ENCODE measurements around the gene SEMA7A.
"Not testable (repeated sequence)": the region's sequence is repeated elsewhere in the genome, so short reads cannot be mapped to it uniquely, and the experiment has no call there.

Gene SEMA7A

DNA sequence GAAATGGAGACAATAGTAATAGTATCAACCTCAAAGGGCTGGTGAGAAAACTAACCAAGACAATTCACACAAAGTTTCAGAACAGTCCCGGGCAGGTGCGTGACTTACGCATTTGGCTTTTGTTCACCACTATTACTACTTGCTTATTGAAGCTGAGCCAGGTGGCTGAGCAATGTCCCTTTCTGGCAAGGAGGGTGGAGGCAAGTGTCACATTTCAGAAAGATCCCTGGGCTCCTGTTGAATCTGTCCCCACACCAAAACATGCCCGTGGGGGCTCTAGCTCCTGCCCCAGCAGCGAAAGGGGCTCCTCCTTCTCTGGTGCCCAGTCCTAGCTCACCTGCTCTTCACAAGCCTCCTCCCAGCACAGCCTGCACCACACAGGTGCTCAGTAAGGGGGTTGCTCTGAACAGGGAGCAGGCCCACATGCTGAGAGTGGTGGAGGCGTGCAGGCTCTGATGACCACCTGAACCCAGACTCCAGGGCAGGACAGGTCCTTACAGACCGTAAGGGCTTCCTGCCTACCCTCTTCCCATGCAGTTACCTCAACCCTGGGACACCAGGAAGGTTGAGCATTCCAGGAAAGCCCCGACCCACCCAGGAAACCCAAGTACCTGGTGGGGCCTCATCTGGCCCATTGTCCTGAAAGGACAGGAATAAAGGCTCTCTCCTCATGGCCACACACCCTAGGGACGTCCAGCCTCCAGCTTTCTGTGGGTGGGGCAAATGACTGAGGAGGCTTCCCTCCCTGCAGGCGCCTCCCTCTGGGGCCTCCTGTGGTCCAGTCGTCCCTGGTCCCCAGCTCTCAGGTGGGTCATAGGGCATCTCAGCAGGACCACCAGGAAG, 32.6 kb downstream of the SEMA7A start:
- no peak for DNase-seq

DNA sequence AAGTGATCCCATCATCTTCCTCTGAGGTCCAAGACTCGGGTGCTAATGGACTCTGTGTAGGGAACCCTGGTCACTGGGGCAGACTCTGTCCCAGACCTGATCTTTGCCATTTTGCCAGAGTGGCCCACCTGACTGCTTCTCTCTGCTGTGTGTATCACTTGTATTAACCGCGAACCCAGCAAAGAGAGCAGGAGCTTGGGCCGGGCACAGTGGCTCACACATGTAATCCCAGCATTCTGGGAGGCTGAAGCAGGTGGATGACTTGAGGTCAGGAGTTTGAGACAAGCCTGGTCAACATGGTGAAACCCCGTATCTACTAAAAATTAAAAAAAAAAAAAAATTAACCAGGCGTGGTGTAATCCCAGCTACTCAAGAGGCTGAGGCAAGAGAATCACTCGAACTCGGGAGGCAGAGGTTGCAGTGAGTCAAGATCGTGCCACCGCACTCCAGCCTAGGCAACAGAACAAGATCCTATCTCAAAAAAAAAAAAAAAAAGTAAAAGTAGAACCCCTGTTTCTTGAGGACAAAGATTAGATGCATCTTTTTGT, 33.4 kb downstream of the SEMA7A start:
- DNase-seq, result no peak

DNA sequence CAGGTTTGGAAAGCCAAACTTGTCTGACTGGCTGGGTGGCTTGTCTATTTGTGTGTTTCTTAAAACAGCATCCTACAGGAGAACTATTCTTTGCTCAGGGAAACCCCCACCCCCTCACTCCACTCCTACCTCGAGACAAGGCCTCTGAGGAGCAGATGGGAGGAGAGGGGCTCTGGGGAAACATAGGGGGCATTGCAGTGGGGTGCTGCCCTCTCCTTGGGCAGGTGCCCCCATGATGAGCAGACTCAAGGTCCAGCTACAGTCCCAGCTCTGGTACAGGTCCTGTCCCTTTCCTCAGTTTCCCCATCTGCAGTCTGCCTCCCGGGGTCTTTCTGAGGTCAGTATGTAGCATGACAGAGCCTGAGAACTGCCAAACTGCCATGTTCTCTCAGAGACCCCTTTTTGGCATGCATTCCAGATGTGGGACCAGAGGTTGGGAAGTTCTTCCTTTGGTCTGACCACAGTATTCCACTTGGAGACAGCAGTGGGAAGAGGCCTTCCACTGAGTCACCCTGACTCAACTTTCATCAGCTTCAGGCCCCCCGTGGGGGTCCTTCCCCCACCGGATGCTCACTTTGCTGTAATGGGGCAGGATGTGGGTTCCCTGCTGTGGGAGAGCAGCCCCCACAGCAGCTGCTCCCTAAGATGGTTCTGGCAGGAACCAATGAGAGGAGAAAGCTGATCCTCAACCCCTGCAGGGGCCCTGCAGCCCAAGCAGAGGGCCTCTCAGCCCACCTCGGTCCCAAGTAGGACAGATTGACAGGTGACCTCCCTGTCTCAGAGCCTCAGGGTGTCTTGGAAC, 34.0 kb downstream of the SEMA7A start:
- no peak for DNase-seq

DNA sequence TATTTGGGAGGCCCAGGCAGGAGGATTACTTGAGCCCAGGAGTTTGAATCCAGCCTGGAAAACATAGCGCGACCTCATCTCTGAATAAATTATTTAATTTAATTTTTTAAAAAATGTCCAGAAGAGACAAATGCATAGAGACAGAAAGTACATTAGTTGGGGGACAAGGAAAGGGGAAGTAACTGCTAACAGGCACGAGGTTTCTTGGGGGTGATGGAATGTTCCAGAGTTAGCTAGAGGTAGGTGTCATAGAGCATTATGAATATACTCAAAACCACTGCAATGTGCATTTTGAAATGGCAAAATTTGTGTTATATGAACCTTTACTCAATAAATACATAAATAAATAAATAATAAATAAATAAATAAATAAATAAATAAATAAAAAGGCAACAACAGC, 34.7 kb downstream of the SEMA7A start:
- no peak for DNase-seq

DNA sequence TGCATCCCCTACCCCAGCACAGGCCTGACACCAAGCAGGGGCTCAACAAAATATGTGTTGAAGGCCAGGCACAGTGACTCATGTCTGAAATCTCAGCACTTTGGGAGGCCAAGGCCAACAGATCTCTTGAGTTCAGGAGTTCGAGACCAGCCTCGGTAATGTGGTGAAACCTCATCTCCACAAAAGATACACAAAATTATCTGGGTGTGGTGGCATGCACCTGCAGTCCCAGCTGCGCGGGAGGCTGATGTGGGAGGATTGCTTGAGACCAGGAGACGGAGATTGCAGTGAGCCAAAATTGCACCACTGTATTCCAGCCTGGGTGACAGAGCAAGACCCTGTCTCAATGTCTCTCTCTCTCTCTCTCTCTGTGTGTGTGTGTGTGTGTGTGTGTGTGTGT, 35.6 kb downstream of the SEMA7A start:
- no peak for DNase-seq

DNA sequence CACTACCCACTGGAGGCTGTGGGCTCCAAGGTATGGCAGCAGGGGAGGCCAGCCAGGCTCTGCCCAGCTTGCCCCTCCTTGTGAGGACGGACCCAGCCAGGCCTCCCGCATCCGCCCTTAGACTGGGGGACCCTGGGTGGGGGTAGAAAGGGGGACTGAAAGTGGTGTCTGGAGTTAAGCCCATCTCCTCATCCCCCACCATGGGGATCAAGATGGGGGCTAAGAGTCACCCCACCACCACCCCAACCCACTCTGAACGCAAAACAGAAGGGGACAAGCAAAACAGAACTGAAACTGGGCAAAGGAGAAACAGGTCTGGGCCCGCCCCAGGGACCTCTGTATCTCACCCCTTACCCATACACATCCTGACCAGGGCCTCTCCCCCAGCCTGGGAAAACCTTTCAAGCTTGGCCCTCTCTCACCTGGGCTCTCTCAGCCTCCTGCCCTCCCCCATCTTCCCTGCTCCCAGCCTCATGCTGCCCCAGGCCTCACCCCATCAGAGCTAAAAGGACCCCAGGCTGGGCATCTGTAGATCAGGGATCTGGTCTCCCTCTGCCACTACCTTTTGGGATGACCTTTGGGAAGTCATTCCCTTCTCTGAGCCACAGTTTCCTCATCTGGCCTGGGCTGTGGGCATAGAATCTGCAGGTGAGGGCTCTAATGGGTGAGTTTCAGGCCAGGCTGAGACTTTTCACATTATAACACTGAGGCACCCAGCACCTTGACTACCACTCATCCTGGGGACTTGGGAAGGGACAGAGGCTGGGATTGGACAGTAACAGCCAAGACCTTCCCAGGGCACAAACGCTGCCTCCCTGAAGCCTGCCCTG, 36.3 kb downstream of the SEMA7A start:
- no peak for DNase-seq

DNA sequence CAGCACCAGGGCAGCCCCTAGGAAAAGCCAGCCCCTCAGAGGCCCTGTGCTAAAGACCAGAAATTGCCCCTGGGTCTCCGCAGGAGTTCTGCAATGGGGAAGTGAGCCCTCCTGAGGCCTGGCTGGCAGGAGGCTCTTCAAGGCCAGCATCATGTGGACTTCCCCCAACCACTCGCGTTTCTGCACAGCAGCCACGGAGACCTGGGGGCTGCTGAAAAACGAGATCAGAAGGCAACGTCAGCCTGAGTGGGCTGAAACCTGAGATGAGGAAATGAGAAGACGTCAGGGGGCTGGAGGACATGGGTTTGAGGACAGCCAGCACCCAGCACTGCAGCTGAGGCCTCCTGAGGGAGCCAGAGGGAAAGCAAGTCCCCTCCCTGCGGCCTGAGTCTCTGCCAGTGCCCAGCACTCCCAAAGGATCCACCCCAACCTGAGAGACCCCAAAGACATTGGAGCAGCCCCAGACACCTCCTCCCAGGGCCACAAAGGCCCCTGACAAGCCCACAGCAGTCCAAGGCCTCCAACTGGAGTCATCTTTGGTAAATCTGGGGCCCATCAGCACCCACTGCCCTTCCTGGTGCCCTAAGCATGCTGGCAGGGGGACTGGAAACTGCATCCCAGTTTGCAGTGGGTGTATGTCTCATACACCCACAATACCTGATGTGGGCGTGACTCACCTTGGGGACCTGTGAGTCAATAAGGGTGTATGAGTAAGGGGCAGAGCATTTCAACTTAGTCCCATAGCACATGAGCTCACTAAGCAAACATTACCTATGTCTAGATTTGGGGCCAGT, 37.1 kb downstream of the SEMA7A start:
- peak in 6 of 56 donors; percentile 12 to 38 (median 24) for DNase-seq

DNA sequence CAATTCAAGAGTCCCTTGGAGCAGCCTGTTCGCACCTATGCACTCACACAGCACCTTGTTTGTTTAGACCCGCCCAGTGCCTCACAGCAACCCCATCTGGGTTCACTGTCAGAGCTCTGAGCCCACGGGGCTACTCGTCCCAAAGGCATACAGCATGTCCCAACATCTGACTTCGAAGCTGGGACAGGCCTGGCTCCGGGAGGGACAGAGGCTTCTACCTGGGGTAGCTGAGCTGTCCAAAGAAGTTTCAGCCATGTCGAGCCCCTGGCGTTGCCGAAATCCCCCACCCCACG, 37.7 kb downstream of the SEMA7A start:
- DNase-seq, result no peak

DNA sequence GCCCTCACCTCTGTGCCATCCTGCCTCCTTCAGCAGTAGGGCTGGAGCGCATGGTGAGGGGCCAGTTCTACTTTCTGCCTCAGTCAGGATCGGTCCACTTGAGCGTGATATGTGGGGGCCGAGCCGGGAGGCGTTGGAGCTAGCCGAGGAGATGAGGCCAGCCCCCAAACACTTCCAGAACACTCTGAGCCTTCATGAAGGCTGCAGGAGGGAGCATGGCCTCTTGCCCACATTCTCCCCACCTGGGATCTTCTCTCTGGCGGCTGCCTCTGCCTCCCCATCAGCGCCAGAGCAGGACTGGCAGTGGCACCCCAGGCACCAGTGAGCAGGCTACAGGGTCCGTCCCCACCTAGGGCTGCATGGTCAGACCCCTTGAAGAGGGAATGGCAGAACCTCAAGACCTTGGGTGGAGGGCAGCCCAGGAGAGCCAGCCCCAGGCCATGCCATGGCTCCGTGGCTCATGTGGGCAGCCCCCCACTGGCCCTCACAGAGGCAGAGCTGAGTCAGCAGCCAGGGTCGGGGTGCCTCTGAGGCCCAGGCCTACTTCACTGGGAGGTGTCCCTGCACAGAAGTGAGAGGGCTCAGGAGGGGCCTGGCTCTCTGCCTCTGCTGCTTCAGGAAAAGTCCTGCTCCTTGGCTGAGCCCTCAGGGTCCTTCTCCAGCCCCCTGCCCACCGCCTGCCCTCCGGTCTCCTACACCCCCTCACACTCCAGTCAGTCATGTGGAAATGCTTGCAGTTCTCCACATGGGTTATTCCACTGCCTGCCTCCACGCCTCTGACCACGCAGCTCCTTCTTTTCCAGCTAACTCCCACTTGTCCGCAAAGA, 38.2 kb downstream of the SEMA7A start:
- DNase-seq, result no peak

DNA sequence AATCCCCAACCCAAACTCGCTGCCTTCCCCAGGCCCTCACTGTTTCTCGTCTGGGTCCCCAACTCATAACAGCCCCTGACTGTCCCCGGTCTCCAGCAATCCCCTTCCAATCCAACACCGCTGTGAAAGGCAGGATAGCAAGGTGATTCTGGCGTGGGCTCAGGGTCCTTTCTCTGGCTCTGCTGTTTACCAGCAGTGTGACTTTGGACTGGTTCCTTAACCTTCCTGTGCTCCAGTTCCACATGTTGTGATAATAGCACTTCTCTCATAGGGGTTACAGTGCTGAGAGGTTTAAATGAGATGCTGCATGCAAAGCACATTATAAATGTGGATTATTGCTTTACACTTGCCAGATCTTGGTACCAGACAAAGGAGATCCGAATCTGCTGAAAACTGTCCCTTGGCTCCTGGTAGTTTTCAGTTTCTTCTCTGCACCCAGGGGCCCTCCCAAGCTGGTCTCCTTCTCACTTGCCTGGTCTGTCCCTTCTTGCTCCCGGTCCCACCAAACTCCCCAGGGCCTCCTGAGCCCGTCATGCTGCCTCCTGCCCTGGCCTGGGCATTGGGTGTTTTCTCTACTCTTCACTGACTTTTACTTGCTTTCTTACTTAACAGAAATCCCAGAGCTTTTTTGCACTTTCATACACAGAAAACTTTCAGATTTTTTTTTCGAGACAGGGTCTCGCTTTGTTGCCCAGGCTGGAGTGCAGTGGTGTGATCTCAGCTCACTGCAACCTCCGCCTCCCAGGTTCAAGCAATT, 39.5 kb downstream of the SEMA7A start:
- no peak for DNase-seq

DNA sequence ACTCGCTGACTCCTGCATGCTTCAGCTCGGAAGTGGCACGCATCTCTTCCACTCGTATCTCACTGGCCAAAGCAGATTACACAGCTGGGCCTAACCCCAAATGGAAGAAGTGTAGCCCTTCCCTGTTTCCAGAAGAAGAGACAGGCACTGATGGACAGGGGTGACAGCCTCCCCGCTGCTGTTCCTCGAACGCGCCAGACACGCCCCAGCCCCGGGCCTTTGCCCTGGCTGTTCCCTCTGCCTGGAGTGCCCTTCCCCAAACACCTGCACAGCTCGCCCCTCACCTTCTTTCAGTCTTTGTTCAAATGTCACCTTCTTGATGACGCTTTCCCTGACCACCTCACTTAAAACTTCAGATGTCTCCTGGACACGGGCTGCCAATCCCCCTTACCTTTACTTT, 40.3 kb downstream of the SEMA7A start:
- DNase-seq, result no peak

DNA sequence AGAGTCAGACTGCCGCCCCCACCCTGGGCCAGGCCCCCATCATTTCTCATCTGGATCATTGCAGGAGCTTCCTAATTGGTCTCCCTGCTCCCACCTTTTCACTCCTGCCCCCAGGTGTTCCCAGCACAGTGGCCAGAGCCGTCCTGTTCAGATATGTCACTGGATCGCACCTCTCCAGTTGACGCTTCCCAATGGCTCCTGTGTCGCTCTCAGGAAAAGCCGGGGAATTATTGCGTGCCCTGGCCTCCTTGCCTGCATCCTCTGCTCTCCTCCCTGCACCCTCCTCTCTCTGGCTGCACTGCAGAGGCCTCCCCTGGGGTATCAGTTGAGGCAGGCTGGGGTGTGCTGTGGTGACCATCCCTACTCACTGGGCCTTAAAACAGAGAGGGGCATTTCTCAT, 40.9 kb downstream of the SEMA7A start:
- no peak for DNase-seq

DNA sequence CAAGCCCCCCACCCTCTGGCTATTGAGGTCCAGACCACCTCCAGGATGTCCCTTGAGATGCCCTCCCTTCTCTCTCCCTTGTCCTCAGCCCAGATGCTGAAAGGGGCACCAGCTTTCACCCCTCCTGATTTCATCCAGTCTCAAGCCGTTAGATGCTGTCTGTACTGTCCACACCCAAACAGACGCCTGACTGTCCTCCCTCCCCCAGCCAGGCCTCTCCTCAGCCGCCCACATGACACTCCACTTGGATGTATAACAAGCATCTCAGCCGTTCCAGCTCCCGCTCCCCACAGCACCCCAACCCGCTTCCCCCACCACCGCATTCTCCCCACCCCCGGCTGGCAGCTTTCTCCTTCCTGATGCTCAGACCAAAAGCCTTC, 41.3 kb downstream of the SEMA7A start:
- peak in 23 of 56 donors; percentile 7 to 58 (median 28) for DNase-seq

DNA sequence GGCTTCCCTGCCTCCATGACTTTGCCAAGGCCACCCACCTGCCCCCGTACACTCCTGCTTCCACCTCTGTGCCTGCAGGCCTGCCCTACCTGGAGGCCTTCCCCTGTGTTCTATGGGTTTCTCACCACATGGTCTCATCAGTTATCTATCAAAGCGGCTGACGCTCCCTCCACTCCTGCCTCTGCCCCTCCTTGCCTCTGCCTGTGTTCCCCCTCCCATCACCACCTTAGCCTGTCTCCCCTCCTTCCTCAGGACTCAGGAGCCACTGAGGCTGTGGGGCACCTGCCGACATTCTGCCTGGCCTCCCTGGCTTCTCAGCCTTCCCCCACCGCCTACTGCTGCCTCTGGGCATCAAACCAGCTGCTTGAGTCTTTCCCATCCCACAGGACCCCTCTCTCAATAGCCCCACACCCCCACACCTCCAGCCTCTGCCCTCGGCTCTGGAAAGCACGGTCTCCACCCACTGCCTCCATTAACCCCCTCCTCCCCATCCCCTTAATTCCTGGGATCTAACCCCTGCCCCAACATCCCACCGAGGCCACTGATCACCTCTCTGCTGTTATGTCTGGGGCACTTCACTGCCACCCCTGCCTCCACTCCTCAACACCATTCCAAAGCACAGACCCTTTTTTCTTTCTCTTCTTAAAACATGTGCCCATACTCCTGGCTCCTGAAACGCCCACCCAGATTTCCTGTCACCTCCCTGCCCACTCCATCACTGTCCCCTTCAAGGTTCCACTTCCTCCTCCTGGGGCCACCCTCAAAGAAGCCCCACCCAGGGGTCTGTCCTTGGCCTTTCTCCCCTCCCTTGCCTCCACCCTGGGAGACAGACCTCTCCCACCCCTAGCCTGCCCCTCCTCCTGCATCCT, 41.9 kb downstream of the SEMA7A start:
- DNase-seq, result no peak

DNA sequence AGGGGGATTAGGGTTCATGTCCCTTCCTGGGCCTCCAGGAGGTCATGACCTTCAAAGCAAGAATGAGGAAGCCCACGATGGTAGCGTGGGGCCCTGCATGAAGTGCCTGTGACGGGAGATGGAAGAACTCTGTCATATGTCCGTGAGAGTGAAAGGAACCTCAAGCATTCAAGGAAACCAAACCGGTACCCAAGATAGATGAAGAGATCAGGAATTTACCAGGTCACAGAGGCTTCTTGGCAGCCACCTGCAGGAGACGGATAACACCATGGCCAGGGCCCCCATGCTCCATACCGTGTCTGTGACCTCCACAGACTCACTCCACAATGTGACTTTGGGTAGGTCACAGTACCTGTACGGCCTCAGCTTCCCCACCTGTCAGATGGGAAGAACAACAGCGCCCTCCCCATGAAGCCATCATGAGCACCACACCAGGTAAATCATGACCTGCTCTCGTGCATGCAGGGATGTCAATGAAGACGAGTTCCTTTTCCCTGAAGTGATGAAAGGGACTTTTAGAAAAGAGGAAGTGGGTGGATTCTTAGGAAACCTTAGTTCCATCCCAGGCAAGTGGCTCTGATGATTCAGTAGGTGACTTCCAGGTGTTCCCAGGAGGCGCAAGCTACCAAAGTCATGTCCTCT, 43.0 kb downstream of the SEMA7A start:
- no peak for DNase-seq

DNA sequence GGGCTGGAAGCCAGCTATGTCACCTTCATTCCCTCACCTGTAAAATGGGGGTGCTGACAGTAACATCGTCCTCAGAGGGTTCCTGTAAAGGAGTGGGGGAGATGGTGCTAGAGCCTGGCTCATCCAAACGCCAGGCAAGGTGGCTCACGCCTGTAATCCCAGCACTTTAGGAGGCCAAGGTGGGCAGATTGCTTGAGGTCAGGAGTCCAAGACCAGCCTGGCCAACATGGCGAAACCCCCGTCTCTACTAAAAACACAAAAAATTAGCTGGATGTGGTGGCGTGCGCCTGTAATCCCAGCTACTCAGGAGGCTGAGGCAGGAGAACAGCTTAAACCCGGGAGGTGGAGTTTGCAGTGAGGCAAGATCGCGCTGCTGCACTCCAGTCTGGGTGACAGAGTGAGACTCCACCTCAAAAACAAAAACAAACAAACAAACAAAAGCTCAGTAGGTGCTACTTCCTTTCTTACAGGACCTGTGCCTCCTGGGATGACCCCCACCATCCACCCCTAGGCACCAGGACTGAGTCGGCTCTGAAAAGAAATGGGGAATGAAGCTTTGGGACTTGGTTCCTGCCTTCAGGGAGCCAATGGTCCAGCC, 43.6 kb downstream of the SEMA7A start:
- DNase-seq, result not testable (repeated sequence)
